ENCODE data around the gene UGT2B15. TPM values are rescaled to one million over a fixed set of nuclear protein-coding genes. Genes with fewer than 3 reads are reported as not detected.
"Not testable (repeated sequence)": the region's sequence is repeated elsewhere in the genome, so short reads cannot be mapped to it uniquely, and the experiment has no call there.

UGT2B15 gene
- total RNA-seq, 2 experiments from 2014 or later = not detected

DNA sequence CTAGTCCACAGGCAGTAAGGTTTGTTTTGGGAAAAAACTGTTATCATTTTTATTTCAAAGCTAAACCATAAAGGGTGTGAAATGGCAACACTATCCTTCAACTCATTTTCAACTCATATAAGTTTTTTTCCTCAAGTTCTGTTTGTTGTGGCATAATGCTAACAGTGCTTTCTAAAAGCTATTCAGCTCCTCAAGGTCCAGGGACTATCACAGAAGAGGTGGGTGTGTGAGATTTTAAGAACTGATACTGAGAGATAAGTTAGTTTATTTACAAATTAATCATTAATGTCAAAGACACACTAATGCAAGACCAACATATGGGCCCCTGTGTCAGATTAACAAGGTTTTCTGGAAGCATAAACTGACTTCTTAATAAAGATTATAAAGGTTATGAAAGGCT is 11.8 kb downstream of the UGT2B15 start:
- CTCF ChIA-PET = no interaction called here
- H3K36me3 Mint-ChIP-seq (ENCODE audit: low read depth) = no peaks in the 10 kb centered on the region
- POLR2A ChIA-PET = no interaction called here
- no peaks in the 10 kb centered on the region for H3K27me3 Mint-ChIP-seq
- DNase-seq = no peak
- no peak overlapping the region for H3K27ac Mint-ChIP-seq
- no peak for ATAC-seq
- no peaks in the 10 kb centered on the region for H3K9me3 Mint-ChIP-seq
- H3K4me3 Mint-ChIP-seq = no peak overlapping the region
- TF ChIP-seq, protein P1, sequence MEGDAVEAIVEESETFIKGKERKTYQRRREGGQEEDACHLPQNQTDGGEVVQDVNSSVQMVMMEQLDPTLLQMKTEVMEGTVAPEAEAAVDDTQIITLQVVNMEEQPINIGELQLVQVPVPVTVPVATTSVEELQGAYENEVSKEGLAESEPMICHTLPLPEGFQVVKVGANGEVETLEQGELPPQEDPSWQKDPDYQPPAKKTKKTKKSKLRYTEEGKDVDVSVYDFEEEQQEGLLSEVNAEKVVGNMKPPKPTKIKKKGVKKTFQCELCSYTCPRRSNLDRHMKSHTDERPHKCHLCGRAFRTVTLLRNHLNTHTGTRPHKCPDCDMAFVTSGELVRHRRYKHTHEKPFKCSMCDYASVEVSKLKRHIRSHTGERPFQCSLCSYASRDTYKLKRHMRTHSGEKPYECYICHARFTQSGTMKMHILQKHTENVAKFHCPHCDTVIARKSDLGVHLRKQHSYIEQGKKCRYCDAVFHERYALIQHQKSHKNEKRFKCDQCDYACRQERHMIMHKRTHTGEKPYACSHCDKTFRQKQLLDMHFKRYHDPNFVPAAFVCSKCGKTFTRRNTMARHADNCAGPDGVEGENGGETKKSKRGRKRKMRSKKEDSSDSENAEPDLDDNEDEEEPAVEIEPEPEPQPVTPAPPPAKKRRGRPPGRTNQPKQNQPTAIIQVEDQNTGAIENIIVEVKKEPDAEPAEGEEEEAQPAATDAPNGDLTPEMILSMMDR (IDR thresholded peaks at IDR 0.05) = no peak
- H3K4me1 Mint-ChIP-seq (ENCODE audit: low read depth) = peaks cover 2% of the 10 kb centered on the region
- intact Hi-C loops (cut with micrococcal nuclease) = no loop called here

DNA sequence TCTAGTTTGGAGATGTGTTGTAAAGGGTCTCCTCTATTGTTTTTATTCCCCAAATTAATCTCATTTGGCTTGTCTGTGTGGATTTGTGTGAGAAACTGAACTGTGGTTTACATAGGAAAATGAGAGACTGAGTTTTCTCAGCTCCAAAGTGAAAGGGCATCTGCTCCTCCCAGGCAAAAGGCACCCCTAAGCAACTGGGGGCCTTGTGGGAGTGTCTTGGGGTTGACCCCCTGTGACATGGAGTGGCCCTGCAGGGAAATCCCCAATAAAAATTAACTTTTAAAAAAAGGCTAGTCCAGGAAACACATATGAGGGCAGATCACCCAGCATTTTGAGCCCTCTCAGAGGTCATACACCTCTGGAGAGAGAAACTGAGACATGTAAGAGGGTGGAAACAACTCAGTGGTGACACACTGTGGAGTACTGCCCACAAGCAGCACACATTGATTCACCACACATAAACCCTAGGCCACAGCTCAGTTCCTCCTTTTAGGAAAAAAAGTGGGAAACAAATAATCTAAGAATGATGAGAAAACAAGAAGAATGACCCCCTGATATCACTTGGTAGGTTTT is 13.3 kb downstream of the UGT2B15 start:
- POLR2A ChIA-PET; intact Hi-C loops (cut with micrococcal nuclease); DNase-seq; H3K36me3 Mint-ChIP-seq (ENCODE audit: low read depth); CTCF ChIA-PET; H3K4me1 Mint-ChIP-seq (ENCODE audit: low read depth); ATAC-seq; H3K27me3 Mint-ChIP-seq; H3K9me3 Mint-ChIP-seq; H3K27ac Mint-ChIP-seq; H3K4me3 Mint-ChIP-seq: not testable (repeated sequence)

DNA sequence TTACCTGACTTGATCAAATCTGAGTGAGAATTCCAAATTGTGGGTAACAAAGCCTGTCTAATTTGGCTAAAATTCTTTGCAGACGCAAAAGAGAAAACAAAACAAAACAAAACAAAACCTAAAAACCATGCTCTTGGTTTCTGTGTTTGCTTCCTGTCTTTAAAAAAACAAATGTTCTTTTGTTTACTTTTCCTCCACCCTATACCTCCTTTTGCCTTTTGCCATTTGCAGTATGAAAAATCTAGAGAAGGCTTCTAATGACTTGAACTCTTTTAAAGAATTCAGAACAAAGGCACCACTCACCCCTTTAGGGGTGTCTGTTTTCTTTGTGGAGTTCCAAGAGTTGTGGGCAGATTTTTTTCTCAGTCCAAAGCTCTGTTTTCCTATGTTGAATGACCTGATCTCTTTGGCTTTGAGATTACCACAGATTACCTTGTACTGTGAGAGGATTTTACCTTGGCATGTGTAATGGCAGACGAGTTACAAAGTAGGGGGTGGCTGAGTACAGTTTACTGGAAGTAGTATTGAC is 13.9 kb downstream of the UGT2B15 start:
- H3K4me1 Mint-ChIP-seq (ENCODE audit: low read depth); H3K27ac Mint-ChIP-seq; POLR2A ChIA-PET; H3K27me3 Mint-ChIP-seq; H3K9me3 Mint-ChIP-seq; H3K36me3 Mint-ChIP-seq (ENCODE audit: low read depth); H3K4me3 Mint-ChIP-seq; intact Hi-C loops (cut with micrococcal nuclease); ATAC-seq; CTCF ChIA-PET; DNase-seq: not testable (repeated sequence)

DNA sequence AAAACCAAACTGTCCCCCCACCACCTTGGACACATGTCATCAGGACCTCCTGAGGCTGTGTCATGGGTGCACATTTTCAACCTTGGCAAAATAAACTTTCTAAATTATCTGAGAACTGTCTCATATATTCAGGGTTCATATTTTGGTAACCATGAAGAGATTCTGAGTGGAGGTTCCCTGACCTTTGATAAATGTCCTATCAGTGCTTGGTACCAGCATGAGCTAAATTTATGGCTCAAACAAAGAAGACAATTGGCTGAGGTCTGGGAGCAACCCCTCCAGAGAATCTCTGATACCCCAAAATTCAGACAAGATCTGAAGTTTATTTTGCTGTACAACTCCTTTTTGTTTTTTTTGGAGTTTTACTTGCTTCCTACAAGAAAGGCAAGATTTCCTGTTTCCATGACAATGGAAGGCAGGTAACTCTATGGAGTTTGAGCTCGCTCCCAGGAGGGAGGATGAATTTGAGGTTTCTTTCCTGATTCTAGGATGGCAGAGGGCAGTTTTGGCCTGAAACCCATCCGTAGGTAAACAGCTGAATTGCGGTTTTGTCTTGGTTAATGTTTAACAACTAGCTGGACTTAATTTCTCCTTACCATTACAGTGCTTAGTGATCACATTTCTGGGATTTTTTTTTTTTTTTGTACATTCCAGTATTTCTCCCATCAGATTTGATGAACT is 14.5 kb downstream of the UGT2B15 start:
- TF ChIP-seq, protein P1 (IDR thresholded peaks at IDR 0.05) = no peak
- DNase-seq (no peak), ATAC-seq (no peak)
- Mint-ChIP-seq H3K4me3 (no peak overlapping the region), H3K9me3 (no peaks in the 10 kb centered on the region), H3K36me3 (ENCODE audit: low read depth) (no peaks in the 10 kb centered on the region), H3K4me1 (ENCODE audit: low read depth) (no peaks in the 10 kb centered on the region), H3K27ac (no peak overlapping the region), H3K27me3 (no peaks in the 10 kb centered on the region)
- intact Hi-C loops (cut with micrococcal nuclease) = no loop called here
- POLR2A ChIA-PET = no interaction called here
- CTCF ChIA-PET = no interaction called here

DNA sequence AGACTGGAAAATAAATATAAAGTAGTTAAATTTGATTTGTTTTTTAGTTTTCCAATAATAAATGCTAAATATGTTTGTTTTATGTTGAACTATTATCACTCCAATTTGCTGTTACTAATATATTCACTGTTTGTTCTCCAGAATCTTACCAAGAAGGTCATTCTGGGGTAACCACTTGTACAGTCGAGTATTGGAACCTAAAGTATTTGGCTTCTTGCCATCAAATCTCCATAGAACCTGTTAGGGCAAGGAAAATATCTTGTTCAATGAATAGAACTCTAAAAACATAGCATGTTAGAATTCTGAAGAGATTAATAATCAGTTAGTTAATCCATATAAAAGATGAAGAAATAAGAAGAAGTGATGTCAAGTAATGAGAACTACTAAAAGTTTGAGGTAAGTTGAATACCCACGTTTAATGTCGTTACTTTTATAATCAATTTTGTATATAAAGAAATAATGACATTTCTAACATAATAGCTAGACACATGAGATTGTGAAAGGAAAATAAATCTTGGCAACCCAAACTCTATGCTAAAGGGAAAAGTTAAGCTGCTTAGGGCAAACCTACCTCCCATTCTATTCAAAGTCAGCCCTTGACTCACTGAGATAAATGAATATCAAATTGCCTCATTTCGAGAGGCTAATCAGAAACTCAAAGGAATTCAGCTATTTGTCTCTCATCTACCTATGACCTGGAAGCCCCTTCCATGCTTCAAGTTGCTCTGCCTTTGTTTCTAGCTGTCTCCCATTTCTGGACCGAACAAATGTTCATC is 15.3 kb downstream of the UGT2B15 start:
- DNase-seq = no peak
- Mint-ChIP-seq H3K36me3 (ENCODE audit: low read depth) (no peaks in the 10 kb centered on the region), H3K27me3 (no peaks in the 10 kb centered on the region), H3K4me3 (no peak overlapping the region), H3K4me1 (ENCODE audit: low read depth) (no peaks in the 10 kb centered on the region), H3K9me3 (no peaks in the 10 kb centered on the region), H3K27ac (no peak overlapping the region)
- ChIA-PET CTCF (no interaction called here), POLR2A (no interaction called here)
- intact Hi-C loops (cut with micrococcal nuclease) = no loop called here
- ATAC-seq = no peak
- TF ChIP-seq, protein P1 (IDR thresholded peaks at IDR 0.05) = no peak

DNA sequence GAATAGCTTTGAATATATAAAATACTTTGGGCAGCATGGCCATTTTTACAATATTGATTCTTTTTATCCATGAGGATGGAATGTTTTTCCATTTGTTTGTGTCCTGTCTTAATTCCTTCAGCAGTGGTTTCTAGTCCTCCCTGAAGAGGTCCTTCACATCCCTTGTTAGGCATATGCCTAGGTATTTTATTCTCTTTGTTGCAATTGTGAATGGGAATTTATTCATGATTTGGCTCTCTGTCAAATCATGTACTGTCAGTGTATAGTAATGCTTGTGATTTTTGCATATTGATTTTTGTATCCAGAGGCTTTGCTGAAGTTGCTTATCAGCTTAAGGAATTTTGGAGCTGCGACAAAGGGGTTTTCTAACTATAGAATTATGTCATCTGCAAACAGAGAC is 18.5 kb downstream of the UGT2B15 start:
- no peak overlapping the region for H3K27ac Mint-ChIP-seq
- no peaks in the 10 kb centered on the region for H3K36me3 Mint-ChIP-seq (ENCODE audit: low read depth)
- ChIA-PET CTCF (no interaction called here), POLR2A (no interaction called here)
- no peaks in the 10 kb centered on the region for H3K9me3 Mint-ChIP-seq
- DNase-seq = no peak
- intact Hi-C loops (cut with micrococcal nuclease) = no loop called here
- no peak for ATAC-seq
- TF ChIP-seq, protein P1 (IDR thresholded peaks at IDR 0.05) = no peak
- no peaks in the 10 kb centered on the region for H3K27me3 Mint-ChIP-seq
- H3K4me3 Mint-ChIP-seq = no peak overlapping the region
- no peaks in the 10 kb centered on the region for H3K4me1 Mint-ChIP-seq (ENCODE audit: low read depth)
